ENCODE data around the gene MEDAG. TPM values are rescaled to one million over a fixed set of nuclear protein-coding genes. Genes with fewer than 3 reads are reported as not detected.
A peak's percentile ranks its signal among the peaks of the same experiment; 100 is the strongest.

Gene MEDAG
- total RNA-seq, 3 donors from 2014 or later, result not detected

DNA sequence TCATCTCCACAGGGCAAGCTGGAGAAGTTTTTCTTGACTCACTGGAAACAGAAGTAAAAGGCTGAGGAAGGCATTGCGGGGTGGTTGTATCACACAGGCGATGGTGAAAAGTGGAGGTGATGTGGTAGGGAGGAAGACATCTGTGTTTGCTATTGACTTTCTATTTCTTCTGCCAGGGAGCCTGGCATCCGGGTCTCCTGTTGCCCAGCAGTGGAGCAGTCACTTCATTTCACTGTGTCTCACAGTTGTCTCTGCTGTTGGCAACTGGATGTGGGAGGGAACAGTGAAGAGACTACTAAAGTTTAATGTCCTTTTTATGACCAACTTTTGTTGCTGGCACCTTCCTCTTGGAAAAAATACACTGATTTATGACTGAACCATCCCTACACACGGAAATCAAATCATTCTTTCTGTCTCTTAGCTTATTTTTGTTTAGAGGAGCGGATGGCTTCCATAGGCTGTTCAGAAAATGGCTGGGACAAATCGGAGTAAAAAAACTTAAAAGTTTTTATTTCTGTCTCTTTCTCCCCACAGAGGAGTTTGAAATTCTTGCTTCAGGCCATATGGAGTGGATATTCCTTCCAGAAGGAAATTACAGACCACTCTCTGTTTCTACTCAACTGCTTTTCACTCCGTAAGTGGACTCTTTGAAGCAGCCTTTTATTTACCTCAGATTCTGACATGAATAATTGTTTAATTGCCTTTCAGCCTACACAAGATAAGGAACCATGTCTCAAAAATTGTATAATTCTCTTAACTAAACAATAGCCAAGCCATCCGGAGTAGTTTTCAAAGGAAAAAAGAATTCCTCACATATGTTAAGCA, 23.8 kb upstream of the MEDAG start:
- ATAC-seq (no peak), DNase-seq (no peak)
- Mint-ChIP-seq H3K4me1 (ENCODE audit: low read depth) (peaks cover 7% of the 10 kb centered on the region), H3K9me3 (peaks cover 6% of the 10 kb centered on the region), H3K27me3 (ENCODE audit: low read depth) (peaks cover 13% of the 10 kb centered on the region), H3K36me3 (ENCODE audit: insufficient read depth) (no peaks in the 10 kb centered on the region), H3K4me3 (no peak overlapping the region)

DNA sequence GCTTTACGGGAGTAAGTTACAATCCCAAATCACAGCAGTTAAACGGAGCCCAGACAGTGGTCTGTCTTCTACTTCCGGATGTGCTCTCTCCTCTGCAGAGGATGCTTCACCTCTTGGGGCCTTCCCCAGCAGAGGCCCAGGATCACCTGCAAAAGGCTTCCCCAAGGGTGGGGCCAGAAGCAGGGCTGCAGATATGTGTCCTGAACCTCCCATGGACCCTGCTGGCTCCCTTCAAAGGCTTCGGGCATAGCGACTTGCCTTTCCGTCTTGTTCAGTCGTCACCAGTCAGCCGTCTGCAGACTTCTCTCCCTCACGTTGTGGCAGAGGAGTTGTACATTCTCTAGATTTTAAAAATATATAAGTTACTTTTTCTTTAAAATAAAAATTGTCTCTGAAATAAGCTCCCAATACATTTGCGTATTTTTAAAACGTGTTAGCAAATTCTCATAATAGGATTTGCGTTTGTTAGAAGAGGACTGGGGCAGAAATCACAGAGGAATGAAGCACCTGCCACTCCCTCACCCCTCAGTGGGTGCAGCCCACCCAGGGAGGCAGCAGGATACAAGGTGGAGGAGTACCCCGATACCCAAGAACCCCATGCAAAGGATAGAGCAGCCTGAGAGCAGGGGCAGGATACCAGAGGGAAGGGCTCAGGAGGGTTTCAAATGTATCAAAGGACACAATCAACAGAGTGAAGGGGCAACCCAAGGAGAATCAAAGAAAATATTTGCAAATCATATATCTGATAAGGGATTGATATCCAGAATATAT, 22.9 kb upstream of the MEDAG start:
- Mint-ChIP-seq H3K4me1 (ENCODE audit: low read depth) (peaks cover 7% of the 10 kb centered on the region), H3K4me3 (no peak overlapping the region), H3K27me3 (ENCODE audit: low read depth) (peaks cover 13% of the 10 kb centered on the region), H3K9me3 (peaks cover 6% of the 10 kb centered on the region), H3K36me3 (ENCODE audit: insufficient read depth) (no peaks in the 10 kb centered on the region)
- DNase-seq (no peak), ATAC-seq (no peak)

DNA sequence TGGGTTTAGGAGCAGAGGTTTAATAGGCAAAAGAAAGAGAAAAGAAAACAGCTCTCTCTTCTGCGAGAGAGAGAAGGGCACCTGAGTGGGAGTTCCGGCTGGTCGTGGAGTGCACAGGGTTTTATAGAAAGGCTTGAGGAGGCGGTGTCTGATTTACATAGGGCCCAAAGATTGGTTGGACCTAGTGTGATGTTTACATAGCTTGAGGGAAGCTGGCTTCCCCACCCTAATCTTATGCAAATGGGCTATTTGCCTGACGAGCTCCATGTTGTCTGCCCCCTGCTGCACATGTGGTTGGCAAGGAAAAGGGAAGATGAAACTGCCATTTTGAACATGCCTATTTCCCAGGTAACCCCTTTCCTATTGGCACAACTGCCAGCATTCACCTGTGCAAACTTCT, 21.5 kb upstream of the MEDAG start:
- Mint-ChIP-seq H3K27me3 (ENCODE audit: low read depth) (peaks cover 13% of the 10 kb centered on the region), H3K4me3 (no peak overlapping the region), H3K36me3 (ENCODE audit: insufficient read depth) (no peaks in the 10 kb centered on the region), H3K4me1 (ENCODE audit: low read depth) (peaks cover 7% of the 10 kb centered on the region), H3K9me3 (peaks cover 8% of the 10 kb centered on the region)
- DNase-seq (no peak), ATAC-seq (no peak)

DNA sequence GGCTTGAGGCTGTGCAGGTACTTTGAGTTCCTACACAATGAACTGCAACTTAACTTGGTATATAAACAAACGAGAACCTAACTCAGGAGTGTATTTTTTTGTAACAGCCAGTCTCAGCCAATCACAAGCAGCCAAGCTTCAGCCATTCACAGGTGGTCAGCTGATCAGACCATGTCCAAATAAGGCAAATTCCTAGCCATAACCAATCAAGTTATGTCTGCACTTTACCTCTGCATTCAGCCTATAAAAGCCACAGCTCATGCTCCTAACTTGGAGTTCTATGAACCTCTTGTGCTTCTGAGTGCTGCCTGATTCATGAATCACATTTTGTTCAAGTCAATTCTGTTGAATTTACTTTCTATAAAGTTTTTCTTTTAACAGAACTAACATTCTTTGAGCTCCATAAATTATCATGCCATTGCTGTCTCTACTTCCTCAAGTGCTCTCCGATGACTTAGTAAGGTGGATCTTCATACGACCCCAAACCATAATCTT, 16.8 kb upstream of the MEDAG start:
- H3K4me3 Mint-ChIP-seq, result no peak overlapping the region
- DNase-seq, result no peak
- H3K9me3 Mint-ChIP-seq, result peaks cover 7% of the 10 kb centered on the region
- no peak for ATAC-seq
- H3K4me1 Mint-ChIP-seq (ENCODE audit: low read depth), result peaks cover 7% of the 10 kb centered on the region
- H3K36me3 Mint-ChIP-seq (ENCODE audit: insufficient read depth), result no peaks in the 10 kb centered on the region
- H3K27me3 Mint-ChIP-seq (ENCODE audit: low read depth), result peaks cover 4% of the 10 kb centered on the region

DNA sequence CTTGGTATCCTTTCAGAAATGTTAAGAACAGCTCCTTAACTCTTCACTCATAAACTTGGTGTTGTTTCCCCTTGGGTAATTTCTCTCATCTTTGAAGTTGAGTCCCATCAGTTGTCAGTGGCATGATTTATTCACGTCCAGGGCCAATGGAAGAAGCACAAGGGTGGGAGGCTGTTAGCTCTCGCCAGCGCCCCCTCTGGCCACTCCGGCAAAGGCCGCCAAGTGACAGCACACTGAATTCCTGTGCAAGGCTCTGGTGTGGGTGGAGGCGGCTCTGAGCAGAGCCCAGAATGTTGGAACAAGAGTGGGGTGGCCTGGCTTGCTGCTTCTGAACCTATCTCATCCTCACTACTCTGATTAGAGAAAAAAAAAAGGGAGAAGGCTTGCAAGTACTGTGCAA, 13.1 kb upstream of the MEDAG start:
- no peak for DNase-seq
- H3K4me3 Mint-ChIP-seq, result no peak overlapping the region
- no peak for ATAC-seq
- H3K9me3 Mint-ChIP-seq, result peaks cover 4% of the 10 kb centered on the region
- H3K36me3 Mint-ChIP-seq (ENCODE audit: insufficient read depth), result no peaks in the 10 kb centered on the region
- no peaks in the 10 kb centered on the region for H3K4me1 Mint-ChIP-seq (ENCODE audit: low read depth)
- peaks cover 6% of the 10 kb centered on the region for H3K27me3 Mint-ChIP-seq (ENCODE audit: low read depth)

- Mint-ChIP-seq H3K4me3 (no peak overlapping the region), H3K4me1 (ENCODE audit: low read depth) (peaks cover 13% of the 10 kb centered on the region), H3K27me3 (ENCODE audit: low read depth) (peaks cover 14% of the 10 kb centered on the region), H3K36me3 (ENCODE audit: insufficient read depth) (no peaks in the 10 kb centered on the region), H3K9me3 (no peaks in the 10 kb centered on the region)
- DNase-seq (no peak), ATAC-seq (no peak)
These were observed 10.3 kb upstream of the MEDAG start for GRCh38 chr13:30895773-30896172.

DNA sequence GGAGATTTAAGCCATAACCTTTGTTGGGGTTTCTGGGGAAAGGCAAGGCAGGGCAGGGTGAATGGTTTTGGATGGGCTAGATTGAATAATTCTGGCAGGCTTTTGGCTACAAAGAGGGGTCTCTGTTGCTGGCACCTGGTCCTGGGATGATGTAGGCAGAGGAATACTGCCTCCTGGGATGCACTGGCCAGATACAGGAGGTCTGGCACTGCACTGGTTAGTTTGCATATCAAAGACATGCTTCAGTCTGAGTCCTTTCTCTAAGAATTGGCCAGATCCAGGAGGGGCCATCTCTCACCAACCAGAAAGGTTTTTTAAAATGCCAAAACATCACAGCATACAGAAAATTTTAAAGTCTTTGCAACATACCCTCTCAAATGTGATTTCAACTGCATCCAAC, 8.0 kb upstream of the MEDAG start:
- H3K27me3 Mint-ChIP-seq (ENCODE audit: low read depth), result peaks cover 21% of the 10 kb centered on the region
- no peak for ATAC-seq
- no peaks in the 10 kb centered on the region for H3K9me3 Mint-ChIP-seq
- H3K4me3 Mint-ChIP-seq, result no peak overlapping the region
- no peak for DNase-seq
- no peaks in the 10 kb centered on the region for H3K36me3 Mint-ChIP-seq (ENCODE audit: insufficient read depth)
- peaks cover 14% of the 10 kb centered on the region for H3K4me1 Mint-ChIP-seq (ENCODE audit: low read depth)

- Mint-ChIP-seq H3K4me1 (ENCODE audit: low read depth) (peaks cover 14% of the 10 kb centered on the region), H3K9me3 (no peaks in the 10 kb centered on the region), H3K27me3 (ENCODE audit: low read depth) (peaks cover 23% of the 10 kb centered on the region), H3K36me3 (ENCODE audit: insufficient read depth) (no peaks in the 10 kb centered on the region), H3K4me3 (no peak overlapping the region)
- DNase-seq, result no peak
- peak; percentile 75 to 84 for ATAC-seq
These were observed 7.3 kb upstream of the MEDAG start for GRCh38 chr13:30898678-30899241.

DNA sequence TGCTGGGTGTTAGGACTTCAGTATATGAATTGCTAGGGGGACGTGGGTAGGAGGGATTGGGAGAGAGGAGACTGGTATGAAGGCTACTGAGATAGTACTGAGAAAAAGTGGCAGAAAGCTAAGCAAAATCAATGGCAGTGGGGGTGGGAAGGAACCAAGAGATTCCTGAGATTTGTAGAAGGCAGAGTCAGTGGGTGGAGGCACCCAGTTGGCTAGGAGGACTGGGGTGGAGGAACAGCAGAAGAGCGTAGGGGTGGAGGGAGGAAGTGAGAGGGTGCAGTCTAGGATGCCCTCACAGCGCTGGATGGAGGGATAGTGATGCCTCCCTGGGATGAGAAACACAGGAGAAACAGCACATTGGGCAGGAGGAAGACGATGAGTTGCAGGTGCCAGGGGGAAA, 5.6 kb upstream of the MEDAG start:
- H3K27me3 Mint-ChIP-seq (ENCODE audit: low read depth), result peaks cover 38% of the 10 kb centered on the region
- no peaks in the 10 kb centered on the region for H3K36me3 Mint-ChIP-seq (ENCODE audit: insufficient read depth)
- H3K4me1 Mint-ChIP-seq (ENCODE audit: low read depth), result peaks cover 15% of the 10 kb centered on the region
- DNase-seq (no peak), ATAC-seq (no peak)
- H3K4me3 Mint-ChIP-seq, result no peak overlapping the region
- H3K9me3 Mint-ChIP-seq, result no peaks in the 10 kb centered on the region

DNA sequence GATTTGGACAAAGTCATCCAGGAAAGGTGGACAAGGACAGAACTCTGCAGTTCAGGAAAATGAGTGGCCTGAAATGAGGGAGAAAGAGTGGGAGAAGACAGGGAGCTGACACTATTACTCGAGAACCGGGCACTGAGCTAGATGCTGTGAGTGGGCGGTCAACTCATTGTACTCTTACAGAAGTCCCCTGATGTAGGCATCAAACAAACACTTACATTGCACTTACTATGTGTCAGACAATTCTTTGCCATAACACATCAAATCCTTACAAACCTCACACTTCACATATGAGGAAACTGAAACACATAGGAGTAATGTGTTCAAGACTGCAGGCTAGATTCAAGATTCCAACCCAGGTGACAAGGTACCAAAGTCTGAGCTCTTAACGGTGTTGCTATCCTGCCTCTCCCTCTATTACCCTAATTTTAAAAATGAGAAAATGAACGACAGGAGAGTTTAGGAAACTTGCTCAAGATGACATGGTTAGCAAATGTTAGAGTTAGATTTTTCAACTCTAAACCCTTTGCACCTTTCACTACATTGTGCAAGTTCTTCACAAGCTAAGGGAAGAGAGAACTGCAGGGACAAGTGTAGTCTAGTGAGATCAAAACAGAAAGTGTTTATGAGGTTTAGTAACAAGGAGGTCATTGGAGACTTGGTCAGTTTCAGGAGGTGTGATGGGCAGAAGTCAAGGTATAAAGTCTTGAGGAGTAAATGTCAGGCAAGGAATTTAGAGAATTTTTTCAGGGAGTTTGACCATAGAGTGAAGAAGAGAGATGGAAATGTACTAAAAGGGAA, 4.9 kb upstream of the MEDAG start:
- no peaks in the 10 kb centered on the region for H3K9me3 Mint-ChIP-seq
- peaks cover 42% of the 10 kb centered on the region for H3K27me3 Mint-ChIP-seq (ENCODE audit: low read depth)
- no peaks in the 10 kb centered on the region for H3K36me3 Mint-ChIP-seq (ENCODE audit: insufficient read depth)
- peaks cover 17% of the 10 kb centered on the region for H3K4me1 Mint-ChIP-seq (ENCODE audit: low read depth)
- ATAC-seq, result peak in 1 of 2 donors; percentile 45
- DNase-seq, result no peak
- no peak overlapping the region for H3K4me3 Mint-ChIP-seq

DNA sequence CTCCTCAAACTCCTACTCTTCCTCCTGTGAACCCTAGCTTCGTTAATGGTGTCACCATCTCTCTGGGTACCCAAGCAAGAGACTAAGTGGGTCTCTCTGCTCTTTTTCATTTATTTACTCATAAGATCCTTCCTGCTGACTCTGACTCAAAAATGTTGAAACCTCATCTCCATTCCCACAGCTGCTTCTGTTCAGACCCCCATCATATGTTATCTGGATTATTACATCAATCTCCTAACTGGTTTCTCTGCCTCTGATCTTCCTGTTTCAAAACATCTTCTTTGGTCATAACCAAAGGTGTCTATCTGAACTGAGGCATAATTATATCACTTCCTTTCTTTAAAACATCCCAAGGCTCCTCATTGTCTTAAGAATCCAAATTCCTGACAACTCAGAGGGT, 2.0 kb upstream of the MEDAG start:
- Mint-ChIP-seq H3K4me1 (ENCODE audit: low read depth) (peaks cover 14% of the 10 kb centered on the region), H3K36me3 (ENCODE audit: insufficient read depth) (no peaks in the 10 kb centered on the region), H3K4me3 (no peak overlapping the region), H3K27me3 (ENCODE audit: low read depth) (peaks cover 56% of the 10 kb centered on the region), H3K9me3 (no peaks in the 10 kb centered on the region)
- DNase-seq, result no peak
- ATAC-seq, result no peak

DNA sequence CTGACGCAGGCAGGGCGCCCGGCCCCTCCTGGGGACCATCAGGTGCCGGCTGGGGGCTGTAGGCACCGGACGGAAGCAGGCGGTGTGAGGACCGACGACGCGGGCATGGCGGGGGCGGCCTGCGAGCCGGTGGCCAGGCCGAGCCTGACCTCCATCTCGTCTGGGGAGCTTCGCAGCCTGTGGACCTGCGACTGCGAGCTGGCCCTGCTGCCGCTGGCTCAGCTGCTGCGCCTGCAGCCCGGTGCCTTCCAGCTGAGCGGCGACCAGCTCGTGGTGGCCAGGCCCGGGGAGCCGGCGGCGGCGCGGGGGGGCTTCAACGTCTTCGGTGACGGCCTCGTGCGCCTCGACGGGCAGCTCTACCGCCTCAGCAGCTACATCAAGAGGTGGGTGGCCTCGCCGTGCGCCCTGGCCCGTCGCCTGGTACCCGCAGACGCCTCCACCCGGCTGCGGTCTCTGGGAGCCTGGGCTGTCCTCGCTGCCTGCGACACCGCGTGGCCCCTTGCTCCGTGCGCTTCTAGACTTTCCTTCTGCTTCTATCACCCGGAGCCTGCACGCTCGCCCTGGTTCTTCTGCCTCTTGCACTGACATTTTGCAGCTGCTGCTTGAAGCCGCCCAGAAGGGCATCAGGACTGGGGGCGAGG, 460 bp downstream of the MEDAG start:
- ATAC-seq, result peak; percentile 35 to 47
- Mint-ChIP-seq H3K4me1 (ENCODE audit: low read depth) (peaks cover 6% of the 10 kb centered on the region), H3K27me3 (ENCODE audit: low read depth) (peaks cover 57% of the 10 kb centered on the region), H3K36me3 (ENCODE audit: insufficient read depth) (no peaks in the 10 kb centered on the region), H3K9me3 (no peaks in the 10 kb centered on the region), H3K4me3 (no peak overlapping the region)
- DNase-seq, result no peak

DNA sequence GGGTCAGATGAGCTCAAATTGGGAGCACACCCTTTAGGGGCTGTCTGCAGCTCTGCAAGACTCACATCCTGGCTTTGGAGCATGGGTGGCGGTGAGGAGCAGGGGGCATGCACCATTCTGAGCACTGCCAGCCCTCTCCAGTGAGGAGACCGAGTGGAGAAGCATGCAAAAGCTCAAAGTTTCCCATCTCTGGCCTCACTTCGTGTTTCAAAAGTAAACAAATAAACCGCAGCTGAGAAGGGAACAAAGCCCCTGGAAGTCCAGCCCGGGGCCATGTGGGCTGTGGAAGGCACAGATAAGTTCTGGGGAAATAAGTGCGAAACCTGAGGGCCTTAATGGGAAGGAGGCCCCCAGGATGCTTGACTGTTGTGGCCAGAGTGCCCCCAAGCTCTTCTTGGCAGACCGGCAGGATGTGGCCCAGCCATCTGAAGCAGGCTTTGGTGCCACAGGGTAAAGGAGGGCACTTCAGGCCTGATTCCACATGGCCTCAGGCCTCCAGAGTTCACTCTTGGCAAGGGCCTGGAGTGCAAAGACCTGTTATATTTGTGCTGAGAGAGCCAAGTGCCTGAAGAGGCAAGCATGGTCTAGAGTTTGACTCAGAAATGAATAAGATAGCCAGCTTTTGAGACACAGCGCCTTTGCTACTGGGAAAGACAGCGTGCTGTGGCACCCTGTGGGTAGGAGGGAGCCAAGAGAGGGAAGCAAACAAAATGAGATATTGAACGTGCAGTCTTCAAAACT, 1.2 kb downstream of the MEDAG start:
- H3K4me3 Mint-ChIP-seq, result no peak overlapping the region
- no peak for ATAC-seq
- H3K27me3 Mint-ChIP-seq (ENCODE audit: low read depth), result peaks cover 57% of the 10 kb centered on the region
- H3K9me3 Mint-ChIP-seq, result no peaks in the 10 kb centered on the region
- DNase-seq, result no peak
- no peaks in the 10 kb centered on the region for H3K36me3 Mint-ChIP-seq (ENCODE audit: insufficient read depth)
- peaks cover 6% of the 10 kb centered on the region for H3K4me1 Mint-ChIP-seq (ENCODE audit: low read depth)
